IPS-NIHi7 (cell line): ENCODE measurements around the gene NUP210.

Experiments used
- DNase-seq: peaks from one replicate; pipeline ENCODE4 v3.0.0; 2012; ENCODE audit warnings: mixed read lengths; ENCODE audit errors: extremely low spot score

The NUP210 gene

GRCh38 chr3:13289771-13290285, 130.3 kb downstream of the NUP210 start:
- DNase-seq: no peak

DNA sequence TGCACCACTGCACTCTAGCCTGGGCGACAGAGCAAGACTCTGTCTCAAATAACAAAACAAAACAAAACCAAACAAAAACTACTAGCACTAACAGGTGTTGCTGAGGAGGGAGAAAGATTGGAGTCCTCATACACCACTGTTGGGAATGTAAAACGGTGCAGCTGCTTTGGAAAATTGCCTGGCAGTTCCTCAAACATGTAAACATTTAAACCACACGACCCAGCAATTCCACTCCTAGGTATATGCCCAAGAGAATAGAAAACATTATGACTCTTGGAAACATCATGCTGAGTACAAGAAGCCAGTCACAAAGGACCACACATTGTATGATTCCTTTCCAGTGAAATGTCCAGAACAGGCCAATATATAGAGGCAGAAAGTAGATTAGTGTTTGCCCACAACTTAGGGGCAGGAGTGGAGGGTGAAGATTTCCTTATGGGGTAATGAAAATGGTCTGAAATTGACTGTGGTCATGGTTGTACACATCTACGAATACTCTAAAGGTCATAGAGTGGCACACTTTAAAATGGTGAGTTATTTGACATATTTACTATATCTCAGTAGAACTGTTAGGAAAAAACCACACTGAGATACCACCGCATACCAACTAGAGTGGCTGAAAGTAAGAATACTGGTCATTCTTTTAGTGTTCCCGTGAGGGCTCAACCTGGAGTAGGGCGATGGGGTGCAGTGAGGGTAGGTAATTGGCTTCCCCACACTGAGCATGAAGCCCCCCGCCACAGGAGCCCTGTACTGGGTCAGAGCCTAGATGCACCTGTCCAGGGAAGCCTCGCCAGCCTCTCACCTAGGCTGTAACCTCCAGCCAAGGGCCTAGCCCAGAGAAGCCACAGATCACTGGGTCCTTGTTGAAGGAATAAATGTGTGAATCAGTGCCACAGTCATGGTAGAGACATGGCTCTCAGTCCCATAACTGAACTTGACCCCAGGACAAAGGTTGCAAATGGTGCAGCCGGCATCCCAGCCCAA, 131.1 kb downstream of the NUP210 start:
- DNase-seq: no peak

- DNase-seq: no peak
These were observed 132.3 kb downstream of the NUP210 start for GRCh38 chr3:13287833-13288232.

DNA sequence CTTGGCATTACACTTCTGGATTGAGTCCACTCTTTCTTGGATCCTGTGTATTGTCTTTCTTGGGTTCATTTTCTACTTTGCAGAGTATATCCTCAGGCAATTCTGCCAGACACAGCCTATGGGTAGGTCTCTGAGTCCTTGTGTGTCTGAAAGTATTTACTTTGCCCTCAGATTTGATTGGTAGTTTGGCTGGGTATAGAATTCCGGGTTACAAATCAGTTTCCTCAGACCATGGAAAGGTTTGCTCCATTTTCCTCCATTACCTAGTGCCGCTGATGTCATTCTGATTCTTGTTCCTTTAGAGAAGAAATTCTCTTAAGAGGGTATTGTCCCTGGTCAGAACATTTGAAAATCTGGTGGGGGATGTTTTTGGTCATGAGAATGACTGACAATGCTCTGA, 133.2 kb downstream of the NUP210 start:
- no peak for DNase-seq

DNA sequence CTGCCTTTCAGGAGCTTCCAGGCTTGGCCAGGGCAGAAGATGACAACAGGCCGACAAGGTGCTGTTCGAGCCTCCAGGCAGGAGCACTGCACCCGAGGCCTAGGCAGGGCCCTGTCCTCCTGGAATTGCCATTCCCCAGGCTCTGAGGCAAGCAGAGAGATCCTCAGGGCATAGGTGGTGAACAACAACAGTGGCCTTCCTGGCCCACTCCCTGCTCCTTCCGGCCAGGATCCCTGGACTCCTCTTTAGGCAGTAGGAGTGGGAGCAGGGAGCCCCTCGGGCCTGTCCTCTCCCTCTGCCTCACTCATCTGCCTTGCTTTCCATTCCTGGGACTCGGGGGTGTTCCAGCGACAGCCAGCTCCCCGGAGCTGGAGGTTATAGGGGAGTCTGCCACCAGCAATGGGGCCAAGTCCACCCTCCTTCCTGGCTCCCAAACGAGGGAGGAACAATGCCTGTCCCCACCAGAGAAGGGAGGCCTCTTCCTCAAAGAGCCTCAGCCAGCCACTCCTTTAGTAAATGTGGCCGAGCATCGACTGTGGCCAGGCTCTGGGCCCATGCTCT, 135.0 kb downstream of the NUP210 start:
- no peak for DNase-seq

- DNase-seq: no peak
These were observed 136.3 kb downstream of the NUP210 start for GRCh38 chr3:13283877-13284264.

DNA sequence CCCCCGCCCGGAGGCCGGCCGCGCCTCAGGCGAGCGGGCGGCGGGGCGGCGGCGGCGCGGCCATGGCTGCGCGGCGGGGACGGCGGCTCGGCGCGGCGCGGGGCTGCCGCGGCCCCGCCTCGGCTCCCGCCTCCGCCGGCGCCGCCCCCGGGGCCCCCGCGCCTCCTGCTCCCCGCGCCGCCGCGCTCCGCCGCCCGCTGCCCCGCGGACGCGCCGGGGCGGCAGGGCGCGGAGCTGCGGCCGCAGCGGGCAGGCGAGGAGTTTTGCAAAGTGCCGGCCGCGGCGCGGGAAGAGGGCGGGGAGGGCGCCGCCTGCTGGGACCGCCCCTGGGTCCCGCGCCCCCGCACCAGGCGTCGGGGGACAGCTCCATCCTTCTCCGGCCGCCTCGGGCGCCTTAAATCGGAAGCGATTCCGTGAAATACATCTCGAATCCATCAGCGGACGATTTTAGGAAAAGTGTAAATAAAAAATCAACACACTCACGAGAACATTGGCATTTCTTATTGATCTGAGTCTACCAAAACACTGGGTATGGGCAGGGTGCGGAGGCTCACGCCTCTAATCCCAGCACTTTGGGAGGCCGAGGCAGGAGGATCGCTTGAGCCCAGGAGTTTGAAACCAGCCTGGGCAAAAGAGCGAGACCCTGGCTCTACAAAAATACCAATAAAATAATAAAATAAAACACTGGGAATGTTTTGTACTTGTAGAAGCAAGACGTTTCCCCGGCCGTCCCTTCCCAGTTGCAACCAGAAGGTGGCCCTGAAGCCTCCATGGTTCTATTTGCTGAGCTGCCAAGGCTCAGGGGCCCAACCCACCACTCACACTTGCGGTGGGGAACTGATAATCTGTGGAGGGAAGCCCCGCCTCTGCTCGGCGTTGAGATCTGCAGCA, 136.9 kb downstream of the NUP210 start:
- peak; percentile 75 for DNase-seq

DNA sequence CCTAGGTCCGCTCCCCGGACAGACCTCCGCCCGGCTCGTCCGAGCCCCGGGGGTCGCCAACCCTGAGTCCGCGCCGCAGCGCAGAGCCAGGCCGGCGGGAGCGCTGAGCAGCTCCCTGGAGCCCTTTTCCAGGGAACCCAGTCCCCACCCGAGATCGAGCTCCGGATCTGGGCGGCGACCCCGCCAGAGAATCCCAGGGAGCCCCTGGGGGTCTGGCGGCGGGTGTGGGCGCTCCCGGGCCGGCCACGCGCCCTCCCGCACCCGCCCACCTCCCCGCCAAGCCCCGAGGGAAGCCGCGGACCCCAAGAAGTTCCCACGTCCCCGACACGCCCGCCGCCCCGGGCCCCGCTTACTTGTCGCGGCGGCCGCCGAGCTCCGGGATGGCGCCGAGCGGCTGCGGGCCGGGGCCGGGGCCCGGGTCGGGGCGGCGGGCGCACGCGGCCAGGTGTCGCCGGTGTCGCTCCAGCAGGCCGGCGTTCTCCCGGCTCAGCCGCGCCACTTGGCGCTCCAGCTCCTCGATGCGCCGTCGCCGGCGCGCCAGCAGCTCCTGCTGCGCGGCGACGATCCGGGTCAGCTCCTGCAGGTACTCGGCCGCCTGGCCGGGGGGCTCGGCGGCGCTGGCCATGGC, 137.7 kb downstream of the NUP210 start:
- DNase-seq: peak; percentile 66

- peak; percentile 53 for DNase-seq
These were observed 138.4 kb downstream of the NUP210 start for GRCh38 chr3:13281507-13282357.

GRCh38 chr3:13280811-13281506, 139.2 kb downstream of the NUP210 start:
- no peak for DNase-seq

DNA sequence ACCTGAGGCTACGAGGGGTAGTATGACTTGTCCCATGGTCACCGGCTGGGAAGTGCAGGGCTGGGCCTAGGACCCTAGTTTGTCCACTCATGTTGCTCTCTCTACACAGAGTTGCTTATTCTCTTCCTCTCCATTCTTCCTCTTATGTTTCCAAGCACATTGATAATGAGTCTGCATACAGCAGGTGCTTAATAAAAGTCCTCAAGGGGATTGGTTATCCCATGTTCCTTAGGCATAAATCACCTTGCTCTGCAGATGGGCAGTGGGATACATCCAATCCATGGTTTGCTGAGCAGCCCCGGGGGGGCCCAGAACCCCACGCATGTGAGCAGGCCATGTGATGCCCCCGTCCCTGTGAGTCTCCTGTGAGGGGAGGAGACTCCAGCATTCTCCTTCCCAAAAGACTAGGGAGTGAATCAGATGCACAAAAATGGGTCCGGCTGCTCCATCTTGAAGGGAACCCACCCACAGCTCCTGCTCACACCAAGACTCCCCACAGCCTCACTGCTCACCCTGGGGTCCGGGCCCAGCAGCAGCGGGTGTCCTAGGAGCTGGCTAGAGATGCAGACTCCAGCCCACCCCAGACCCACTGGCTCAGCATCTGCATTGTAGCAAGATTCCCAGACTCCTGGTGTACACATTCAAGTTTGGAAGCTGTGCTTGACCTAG, 139.9 kb downstream of the NUP210 start:
- no peak for DNase-seq

DNA sequence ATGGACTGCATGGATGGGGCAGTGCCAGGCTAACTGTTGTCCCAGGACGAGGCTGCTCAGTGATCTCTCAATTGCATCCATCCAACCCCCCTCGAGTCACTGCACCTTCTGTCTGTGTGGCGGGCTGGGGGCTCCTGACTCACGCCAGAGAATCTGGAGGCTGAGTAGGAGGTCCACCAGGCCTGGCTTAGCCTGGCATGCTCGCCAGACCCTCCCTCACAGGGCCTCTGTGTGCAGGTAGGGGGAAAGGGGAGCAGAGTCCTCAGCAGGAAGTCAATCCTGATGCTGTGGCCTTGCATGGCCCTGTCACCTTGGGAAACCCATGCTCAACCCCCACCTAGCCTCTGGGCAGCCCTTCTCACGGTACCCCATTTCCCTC, 140.6 kb downstream of the NUP210 start:
- no peak for DNase-seq

GRCh38 chr3:13278783-13279531, 141.2 kb downstream of the NUP210 start:
- DNase-seq: no peak

GRCh38 chr3:13277860-13278531, 142.1 kb downstream of the NUP210 start:
- DNase-seq: no peak

DNA sequence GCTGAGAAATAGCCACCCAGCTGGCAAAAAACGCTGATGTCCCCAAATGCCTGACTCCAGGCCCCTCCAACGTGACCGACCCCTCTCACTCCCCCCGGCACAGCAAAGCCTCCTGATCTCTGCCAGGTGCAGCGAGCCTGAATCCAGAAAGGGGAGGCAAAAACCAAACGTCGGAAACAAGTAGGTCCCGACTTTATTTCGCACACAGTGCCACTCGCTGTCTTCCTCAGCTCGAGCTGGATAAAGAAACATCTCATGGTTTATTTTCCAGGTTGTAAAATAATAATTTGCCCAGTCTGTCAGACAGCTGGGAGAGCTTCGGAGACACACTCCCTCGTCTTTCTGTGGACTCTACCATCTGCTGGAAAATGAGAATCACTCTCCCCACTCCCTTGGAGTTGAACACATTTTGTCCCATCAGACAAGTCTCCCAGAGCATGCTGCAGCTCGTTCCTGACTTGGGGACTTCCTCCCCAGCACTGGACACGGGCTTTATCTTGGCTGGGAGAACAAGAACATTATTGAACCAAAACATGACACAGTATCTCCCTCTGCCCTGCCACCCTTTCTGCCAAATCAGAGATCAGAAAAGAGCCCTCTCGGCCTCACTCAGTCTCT, 142.8 kb downstream of the NUP210 start:
- no peak for DNase-seq

GRCh38 chr3:13276438-13277195, 143.5 kb downstream of the NUP210 start:
- no peak for DNase-seq
